GM21717 (cell line): ENCODE measurements around the gene N4BP2L2.

ENCODE experiments used
- ATAC-seq: cut with Tn5 transposase; IDR thresholded peaks from one replicate; pipeline ENCODE4 v1.9.1; 2021; ENCODE audit warnings: mild to moderate bottlenecking, moderate library complexity; ENCODE audit not compliant: unreplicated experiment

Gene N4BP2L2

GRCh38 chr13:32471187-32471922 is 67.2 kb downstream of the N4BP2L2 start:
- no peak for ATAC-seq

GRCh38 chr13:32468502-32469142 is 70.0 kb downstream of the N4BP2L2 start:
- ATAC-seq: no peak

DNA sequence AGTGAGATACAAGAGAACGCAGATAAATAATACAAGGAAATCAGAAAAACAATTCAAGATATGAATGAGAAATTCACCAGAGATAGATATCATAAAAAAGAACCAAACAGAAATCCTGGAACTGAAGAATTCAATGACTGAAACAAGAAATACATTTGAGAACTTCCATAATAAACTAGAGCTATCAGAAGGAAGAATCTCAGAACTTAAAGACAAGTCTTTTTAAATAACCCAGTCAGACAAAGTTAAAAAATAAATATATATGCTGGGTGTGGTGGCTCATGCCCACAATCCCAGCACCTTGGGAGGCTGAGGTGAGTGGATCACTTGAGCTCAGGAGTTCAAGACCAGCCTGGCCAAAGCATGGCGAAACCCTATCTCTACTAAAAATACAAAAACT is 82.0 kb downstream of the N4BP2L2 start:
- no peak for ATAC-seq

DNA sequence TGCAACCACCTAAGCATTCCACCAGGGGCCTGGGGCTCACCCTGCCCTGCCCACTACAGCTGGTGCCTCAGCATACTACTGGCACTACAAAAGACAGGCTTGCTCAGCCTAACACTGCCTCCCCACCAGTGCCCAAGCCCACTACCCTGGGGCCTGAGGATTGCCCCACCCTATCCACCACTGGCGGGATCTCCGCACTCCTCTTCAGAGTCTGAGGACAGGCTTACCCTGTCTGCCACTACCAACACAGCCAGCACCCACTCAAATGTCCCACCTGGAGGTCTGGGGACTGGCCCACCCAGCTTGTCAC is 83.0 kb downstream of the N4BP2L2 start:
- ATAC-seq: no peak

DNA sequence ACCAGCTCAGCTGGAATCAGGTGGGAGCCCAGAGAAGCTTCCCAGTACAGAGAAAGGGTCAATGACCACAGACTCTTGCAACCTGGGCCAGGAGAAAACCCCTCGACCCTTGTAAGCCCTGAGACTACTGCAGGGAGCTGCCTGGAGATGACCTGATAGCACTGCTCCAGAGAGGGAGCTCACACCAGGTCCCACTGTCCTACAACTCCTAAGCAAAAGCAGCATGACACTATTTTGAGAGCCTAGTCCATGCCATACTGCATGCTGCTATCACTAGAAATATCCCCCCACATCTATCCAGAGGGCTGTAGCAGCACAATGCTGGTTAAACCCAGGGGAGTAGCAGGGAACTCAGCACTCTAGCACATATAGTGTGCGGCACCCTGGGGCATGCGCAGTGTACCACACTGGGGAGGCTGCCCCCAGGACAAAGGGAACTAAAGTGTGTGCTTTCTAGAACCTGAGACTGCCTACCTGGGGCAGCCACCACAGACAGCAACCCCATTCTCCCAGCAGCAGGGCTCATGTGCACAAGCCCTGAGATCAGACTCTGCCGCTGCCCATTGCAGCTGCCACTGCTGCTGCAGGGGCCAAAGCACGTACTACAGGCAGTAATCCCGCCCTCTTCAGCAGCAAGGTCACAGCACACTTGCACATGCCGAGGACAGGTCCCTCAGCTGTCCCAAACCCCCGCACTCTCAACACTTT is 83.6 kb downstream of the N4BP2L2 start:
- ATAC-seq: no peak

- ATAC-seq: no peak
Observed at GRCh38 chr13:32453981-32454380, 84.6 kb downstream of the N4BP2L2 start.

- no peak for ATAC-seq
Observed at GRCh38 chr13:32448972-32449371, 89.6 kb downstream of the N4BP2L2 start.

GRCh38 chr13:32447894-32448623 is 90.5 kb downstream of the N4BP2L2 start:
- no peak for ATAC-seq

DNA sequence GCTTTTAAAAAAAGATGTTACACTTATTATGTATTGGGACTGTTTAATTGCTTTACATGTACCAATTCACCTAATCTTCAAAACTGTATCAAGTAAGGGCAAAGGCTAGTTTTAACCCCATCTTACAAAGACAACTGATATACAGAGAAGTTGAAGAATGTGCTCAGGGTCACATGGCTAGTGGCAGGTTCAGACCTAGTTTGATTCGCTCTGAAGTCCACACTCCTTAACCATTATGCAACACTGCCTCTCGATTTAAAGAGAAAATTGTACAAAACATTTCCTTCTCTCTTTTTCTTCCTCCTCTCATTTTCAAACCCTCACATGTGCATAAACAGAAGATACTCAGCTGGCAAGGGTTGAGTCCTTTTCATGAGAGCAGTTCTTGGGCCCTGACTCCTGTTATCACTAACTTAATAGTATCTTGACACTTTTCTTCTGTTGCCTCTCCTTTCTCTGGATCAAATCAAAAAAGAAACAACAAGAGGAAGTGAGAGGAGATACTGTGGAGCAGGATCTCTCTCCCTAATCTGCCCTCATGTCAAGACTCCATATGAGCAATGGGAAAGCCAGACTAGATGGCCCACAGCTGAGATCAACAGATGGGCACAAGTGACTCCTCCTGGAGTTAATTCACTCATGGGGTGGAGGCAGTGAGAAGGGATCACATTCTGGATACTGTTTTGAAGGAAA is 91.7 kb downstream of the N4BP2L2 start:
- no peak for ATAC-seq

DNA sequence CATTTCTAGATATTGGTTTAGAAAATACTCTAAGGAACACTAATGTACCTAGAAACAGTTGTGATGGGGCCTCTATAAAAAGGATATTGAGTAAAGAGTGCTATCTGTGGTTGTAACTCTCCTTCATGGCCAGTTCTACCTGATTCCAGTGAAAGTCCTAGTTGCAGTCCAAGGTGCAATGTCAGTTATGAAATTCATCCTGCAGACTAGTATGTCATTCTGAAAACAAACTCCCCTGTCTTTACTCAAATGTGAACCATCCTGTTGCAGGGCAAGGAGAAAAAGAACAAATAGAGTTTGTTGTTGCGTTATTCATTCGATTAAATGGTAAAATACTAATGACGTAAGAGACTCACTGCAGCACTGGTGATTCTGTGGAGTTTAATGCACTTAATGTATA is 92.4 kb downstream of the N4BP2L2 start:
- no peak for ATAC-seq

- no peak for ATAC-seq
Observed at GRCh38 chr13:32445461-32445860, 93.1 kb downstream of the N4BP2L2 start.

DNA sequence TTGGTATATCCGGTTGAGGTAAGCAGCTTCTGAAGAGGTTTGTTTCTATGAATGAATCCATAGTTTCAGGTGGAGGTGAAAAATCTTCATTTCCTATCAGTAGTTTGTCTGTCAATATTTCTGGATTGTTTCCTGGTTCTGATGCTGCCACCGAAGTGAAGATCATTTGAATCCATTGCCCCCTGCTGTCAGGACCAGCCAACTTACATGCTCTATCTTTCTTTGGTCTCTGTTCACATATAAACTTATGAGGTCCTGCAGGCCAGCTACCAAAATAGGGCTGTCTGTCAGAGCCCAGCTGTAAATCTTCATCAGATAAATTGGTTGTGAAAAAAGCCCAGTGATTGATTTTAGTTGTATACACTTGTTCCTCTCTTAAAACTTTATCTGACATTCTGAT is 95.5 kb downstream of the N4BP2L2 start:
- ATAC-seq: peak; percentile 66

GRCh38 chr13:32438871-32439270 is 99.7 kb downstream of the N4BP2L2 start:
- ATAC-seq: no peak

DNA sequence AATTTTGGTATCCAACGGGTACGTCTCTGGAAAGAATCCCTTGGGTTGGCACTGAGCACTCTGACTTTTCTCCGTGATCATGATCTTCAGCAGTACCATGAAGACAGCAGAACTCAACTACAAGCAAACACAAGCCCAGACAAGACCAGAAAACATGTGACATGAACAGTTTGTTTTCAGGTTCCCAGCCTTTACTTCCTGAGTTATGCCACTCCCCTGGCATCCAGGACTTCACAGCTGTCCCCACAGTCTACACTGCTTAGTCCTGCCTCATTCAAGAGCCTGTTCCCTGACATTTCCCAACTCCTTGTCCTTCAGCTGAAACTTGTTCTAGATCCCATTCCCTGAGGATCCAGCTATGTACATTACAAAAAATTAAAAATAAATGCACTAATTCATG is 105.7 kb downstream of the N4BP2L2 start:
- ATAC-seq: no peak

GRCh38 chr13:32431361-32431760 is 107.2 kb downstream of the N4BP2L2 start:
- no peak for ATAC-seq

GRCh38 chr13:32430018-32430747 is 108.4 kb downstream of the N4BP2L2 start:
- no peak for ATAC-seq

GRCh38 chr13:32429433-32429909 is 109.1 kb downstream of the N4BP2L2 start:
- ATAC-seq: no peak

GRCh38 chr13:32428581-32429432 is 109.8 kb downstream of the N4BP2L2 start:
- no peak for ATAC-seq
